HEK293 (cell line): ENCODE results near the gene CNKSR2.

Source experiments
- KLF1 ChIP-seq: fragments of 450-650 bp; formaldehyde crosslinking; IDR thresholded peaks from 2 replicates; pipeline ENCODE4 v1.5.1; 2016; ENCODE audit warnings: missing biosample characterization, missing genetic modification characterization
- MYNN ChIP-seq: fragments of 450-650 bp; formaldehyde crosslinking; IDR thresholded peaks from 2 replicates; pipeline ENCODE4 v1.5.1; 2016; ENCODE audit warnings: missing biosample characterization, missing genetic modification characterization, borderline replicate concordance
- ZBTB1 ChIP-seq: fragments of 450-650 bp; formaldehyde crosslinking; IDR thresholded peaks from 2 replicates; pipeline ENCODE4 v1.5.1; 2016; ENCODE audit warnings: missing biosample characterization, missing genetic modification characterization
- ZEB2 ChIP-seq: fragments of 450-650 bp; formaldehyde crosslinking; IDR thresholded peaks from 2 replicates; pipeline ENCODE4 v1.5.1; 2016; ENCODE audit warnings: missing biosample characterization, missing genetic modification characterization
- ZNF121 ChIP-seq: fragments of 450-650 bp; formaldehyde crosslinking; IDR thresholded peaks from 2 replicates; pipeline ENCODE4 v1.5.1; 2016; ENCODE audit warnings: missing biosample characterization, missing genetic modification characterization
- ZNF133 ChIP-seq: fragments of 450-650 bp; formaldehyde crosslinking; IDR thresholded peaks from 2 replicates; pipeline ENCODE4 v1.5.1; 2016; ENCODE audit warnings: missing biosample characterization, missing genetic modification characterization
- ZNF157 ChIP-seq: fragments of 450-650 bp; formaldehyde crosslinking; IDR thresholded peaks from 2 replicates; pipeline ENCODE4 v1.5.1; 2016; ENCODE audit warnings: missing biosample characterization, missing genetic modification characterization
- ZNF19 ChIP-seq: fragments of 450-650 bp; formaldehyde crosslinking; IDR thresholded peaks from 2 replicates; pipeline ENCODE4; 2016; ENCODE audit warnings: missing biosample characterization, missing genetic modification characterization, low read depth
- ZNF211 ChIP-seq: fragments of 450-650 bp; formaldehyde crosslinking; IDR thresholded peaks from 2 replicates; pipeline ENCODE4 v1.5.1; 2016; ENCODE audit warnings: low read depth, missing biosample characterization, missing genetic modification characterization
- ZNF214 ChIP-seq: fragments of 450-650 bp; formaldehyde crosslinking; IDR thresholded peaks from 2 replicates; pipeline ENCODE4 v1.5.1; 2017; ENCODE audit warnings: missing biosample characterization, mild to moderate bottlenecking, missing genetic modification characterization, borderline replicate concordance
- ZNF223 ChIP-seq: fragments of 450-650 bp; formaldehyde crosslinking; IDR thresholded peaks from 2 replicates; pipeline ENCODE4 v1.5.1; 2016; ENCODE audit warnings: missing biosample characterization, missing genetic modification characterization
- ZNF24 ChIP-seq: fragments of 450-650 bp; formaldehyde crosslinking; IDR thresholded peaks from 2 replicates; pipeline ENCODE4 v1.5.1; 2016; ENCODE audit warnings: missing biosample characterization, missing genetic modification characterization
- ZNF248 ChIP-seq: fragments of 450-650 bp; formaldehyde crosslinking; IDR thresholded peaks from 2 replicates; pipeline ENCODE4 v1.5.1; 2017; ENCODE audit warnings: missing biosample characterization, missing genetic modification characterization
- ZNF335 ChIP-seq: fragments of 450-650 bp; formaldehyde crosslinking; conservative IDR thresholded peaks from 2 replicates; pipeline ENCODE4 v1.5.1; 2016; ENCODE audit warnings: missing biosample characterization, missing genetic modification characterization
- ZNF341 ChIP-seq: fragments of 450-650 bp; formaldehyde crosslinking; IDR thresholded peaks from 2 replicates; pipeline ENCODE4; 2016; ENCODE audit warnings: low read depth, missing biosample characterization, missing genetic modification characterization
- ZNF366 ChIP-seq: fragments of 450-650 bp; formaldehyde crosslinking; conservative IDR thresholded peaks from 2 replicates; pipeline ENCODE4 v1.5.1; 2016; ENCODE audit warnings: missing biosample characterization, missing genetic modification characterization
- ZNF426 ChIP-seq: fragments of 450-650 bp; formaldehyde crosslinking; IDR thresholded peaks from 2 replicates; pipeline ENCODE4 v1.5.1; 2017; ENCODE audit warnings: missing biosample characterization, missing genetic modification characterization, mild to moderate bottlenecking, inconsistent platforms, moderate library complexity
- ZNF433 ChIP-seq: fragments of 450-650 bp; formaldehyde crosslinking; IDR thresholded peaks from 2 replicates; pipeline ENCODE4 v1.5.1; 2016; ENCODE audit warnings: missing biosample characterization, missing genetic modification characterization, low read depth
- ZNF48 ChIP-seq: fragments of 450-650 bp; formaldehyde crosslinking; IDR thresholded peaks from 2 replicates; pipeline ENCODE4 v1.5.1; 2016; ENCODE audit warnings: missing biosample characterization, missing genetic modification characterization
- ZNF501 ChIP-seq: fragments of 450-650 bp; formaldehyde crosslinking; IDR thresholded peaks from 2 replicates; pipeline ENCODE4 v1.5.1; 2016; ENCODE audit warnings: missing biosample characterization, missing genetic modification characterization
- ZNF558 ChIP-seq: fragments of 450-650 bp; formaldehyde crosslinking; IDR thresholded peaks from 2 replicates; pipeline ENCODE4 v1.5.1; 2016; ENCODE audit warnings: missing biosample characterization, missing genetic modification characterization
- ZNF776 ChIP-seq: fragments of 450-650 bp; formaldehyde crosslinking; IDR thresholded peaks from 2 replicates; pipeline ENCODE4 v1.5.0; 2017; ENCODE audit warnings: missing biosample characterization, missing genetic modification characterization, borderline replicate concordance
- ZSCAN16 ChIP-seq: fragments of 450-650 bp; formaldehyde crosslinking; IDR thresholded peaks from 2 replicates; pipeline ENCODE4 v1.5.1; 2016; ENCODE audit warnings: missing biosample characterization, missing genetic modification characterization
- TF ChIP-seq, protein P1 (sequence below): fragments of 450-650 bp; formaldehyde crosslinking; IDR thresholded peaks from 2 replicates; pipeline ENCODE4 v1.5.1; 2016; ENCODE audit warnings: missing biosample characterization, missing genetic modification characterization, borderline replicate concordance
- TF ChIP-seq, protein P2 (sequence below): fragments of 450-650 bp; formaldehyde crosslinking; IDR thresholded peaks from 2 replicates; pipeline ENCODE4 v1.5.1; 2016; ENCODE audit warnings: missing biosample characterization, missing genetic modification characterization
- TF ChIP-seq, protein P3 (sequence below): fragments of 450-650 bp; formaldehyde crosslinking; IDR thresholded peaks from 2 replicates; pipeline ENCODE4 v1.5.1; 2016; ENCODE audit warnings: missing biosample characterization, missing genetic modification characterization, borderline replicate concordance
- TF ChIP-seq, protein P4 (sequence below): sonication (generic); formaldehyde crosslinking; IDR thresholded peaks from 2 replicates; pipeline ENCODE4 v1.8.1; 2022; ENCODE audit warnings: mild to moderate bottlenecking, moderate library complexity, missing genetic modification reagents
- TF ChIP-seq, protein P5 (sequence below): fragments of 450-650 bp; formaldehyde crosslinking; IDR thresholded peaks from 2 replicates; pipeline ENCODE4 v1.5.1; 2016; ENCODE audit warnings: missing biosample characterization, missing genetic modification characterization
- TF ChIP-seq, protein P6 (sequence below): fragments of 450-650 bp; formaldehyde crosslinking; IDR thresholded peaks from 2 replicates; pipeline ENCODE4 v1.5.1; 2016; ENCODE audit warnings: missing biosample characterization, missing genetic modification characterization

Gene CNKSR2

DNA sequence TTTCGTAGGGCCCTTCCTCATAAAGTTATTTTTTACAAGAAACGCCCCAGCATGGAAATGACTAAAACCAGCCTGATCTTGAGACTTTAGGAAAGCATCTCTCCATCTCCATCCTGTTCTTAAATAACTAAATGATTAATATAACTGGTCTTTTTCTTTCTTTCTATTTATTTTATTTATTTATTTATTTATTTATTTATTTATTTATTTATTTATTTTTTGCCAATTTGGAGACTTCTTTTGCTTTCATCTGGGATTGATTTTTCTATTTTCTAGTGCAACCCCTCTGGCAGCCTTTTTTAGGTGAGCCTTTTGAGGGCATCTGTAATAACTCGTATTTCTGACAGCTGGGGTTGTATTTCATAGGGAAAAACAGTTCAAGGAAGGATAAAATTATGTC is 285.1 kb downstream of the CNKSR2 start (continued):
- TF ChIP-seq, protein P1, sequence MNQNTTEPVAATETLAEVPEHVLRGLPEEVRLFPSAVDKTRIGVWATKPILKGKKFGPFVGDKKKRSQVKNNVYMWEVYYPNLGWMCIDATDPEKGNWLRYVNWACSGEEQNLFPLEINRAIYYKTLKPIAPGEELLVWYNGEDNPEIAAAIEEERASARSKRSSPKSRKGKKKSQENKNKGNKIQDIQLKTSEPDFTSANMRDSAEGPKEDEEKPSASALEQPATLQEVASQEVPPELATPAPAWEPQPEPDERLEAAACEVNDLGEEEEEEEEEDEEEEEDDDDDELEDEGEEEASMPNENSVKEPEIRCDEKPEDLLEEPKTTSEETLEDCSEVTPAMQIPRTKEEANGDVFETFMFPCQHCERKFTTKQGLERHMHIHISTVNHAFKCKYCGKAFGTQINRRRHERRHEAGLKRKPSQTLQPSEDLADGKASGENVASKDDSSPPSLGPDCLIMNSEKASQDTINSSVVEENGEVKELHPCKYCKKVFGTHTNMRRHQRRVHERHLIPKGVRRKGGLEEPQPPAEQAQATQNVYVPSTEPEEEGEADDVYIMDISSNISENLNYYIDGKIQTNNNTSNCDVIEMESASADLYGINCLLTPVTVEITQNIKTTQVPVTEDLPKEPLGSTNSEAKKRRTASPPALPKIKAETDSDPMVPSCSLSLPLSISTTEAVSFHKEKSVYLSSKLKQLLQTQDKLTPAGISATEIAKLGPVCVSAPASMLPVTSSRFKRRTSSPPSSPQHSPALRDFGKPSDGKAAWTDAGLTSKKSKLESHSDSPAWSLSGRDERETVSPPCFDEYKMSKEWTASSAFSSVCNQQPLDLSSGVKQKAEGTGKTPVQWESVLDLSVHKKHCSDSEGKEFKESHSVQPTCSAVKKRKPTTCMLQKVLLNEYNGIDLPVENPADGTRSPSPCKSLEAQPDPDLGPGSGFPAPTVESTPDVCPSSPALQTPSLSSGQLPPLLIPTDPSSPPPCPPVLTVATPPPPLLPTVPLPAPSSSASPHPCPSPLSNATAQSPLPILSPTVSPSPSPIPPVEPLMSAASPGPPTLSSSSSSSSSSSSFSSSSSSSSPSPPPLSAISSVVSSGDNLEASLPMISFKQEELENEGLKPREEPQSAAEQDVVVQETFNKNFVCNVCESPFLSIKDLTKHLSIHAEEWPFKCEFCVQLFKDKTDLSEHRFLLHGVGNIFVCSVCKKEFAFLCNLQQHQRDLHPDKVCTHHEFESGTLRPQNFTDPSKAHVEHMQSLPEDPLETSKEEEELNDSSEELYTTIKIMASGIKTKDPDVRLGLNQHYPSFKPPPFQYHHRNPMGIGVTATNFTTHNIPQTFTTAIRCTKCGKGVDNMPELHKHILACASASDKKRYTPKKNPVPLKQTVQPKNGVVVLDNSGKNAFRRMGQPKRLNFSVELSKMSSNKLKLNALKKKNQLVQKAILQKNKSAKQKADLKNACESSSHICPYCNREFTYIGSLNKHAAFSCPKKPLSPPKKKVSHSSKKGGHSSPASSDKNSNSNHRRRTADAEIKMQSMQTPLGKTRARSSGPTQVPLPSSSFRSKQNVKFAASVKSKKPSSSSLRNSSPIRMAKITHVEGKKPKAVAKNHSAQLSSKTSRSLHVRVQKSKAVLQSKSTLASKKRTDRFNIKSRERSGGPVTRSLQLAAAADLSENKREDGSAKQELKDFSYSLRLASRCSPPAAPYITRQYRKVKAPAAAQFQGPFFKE = no peak
- peak; percentile 96 for TF ChIP-seq ZNF426 (tag by site-specific recombination)
- no peak for TF ChIP-seq KLF1 (tag by site-specific recombination)
- peak; percentile 76; the same call in 1 of the 2 replicates for TF ChIP-seq ZNF433 (tag by site-specific recombination)
- 0 out of 2 replicates have a peak, but pooled peaks have one; percentile 49 for TF ChIP-seq ZNF121 (tag by site-specific recombination)
- no peak for TF ChIP-seq ZNF157 (tag by site-specific recombination)
- no peak for TF ChIP-seq ZNF223 (tag by site-specific recombination)
- no peak for TF ChIP-seq ZEB2
- TF ChIP-seq, protein P2, sequence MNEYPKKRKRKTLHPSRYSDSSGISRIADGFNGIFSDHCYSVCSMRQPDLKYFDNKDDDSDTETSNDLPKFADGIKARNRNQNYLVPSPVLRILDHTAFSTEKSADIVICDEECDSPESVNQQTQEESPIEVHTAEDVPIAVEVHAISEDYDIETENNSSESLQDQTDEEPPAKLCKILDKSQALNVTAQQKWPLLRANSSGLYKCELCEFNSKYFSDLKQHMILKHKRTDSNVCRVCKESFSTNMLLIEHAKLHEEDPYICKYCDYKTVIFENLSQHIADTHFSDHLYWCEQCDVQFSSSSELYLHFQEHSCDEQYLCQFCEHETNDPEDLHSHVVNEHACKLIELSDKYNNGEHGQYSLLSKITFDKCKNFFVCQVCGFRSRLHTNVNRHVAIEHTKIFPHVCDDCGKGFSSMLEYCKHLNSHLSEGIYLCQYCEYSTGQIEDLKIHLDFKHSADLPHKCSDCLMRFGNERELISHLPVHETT (tag by site-specific recombination) = 0 out of 2 replicates have a peak, but pooled peaks have one; percentile 18
- no peak for TF ChIP-seq ZNF776 (tag by site-specific recombination)
- TF ChIP-seq ZNF24 = no peak
- TF ChIP-seq, protein P3, sequence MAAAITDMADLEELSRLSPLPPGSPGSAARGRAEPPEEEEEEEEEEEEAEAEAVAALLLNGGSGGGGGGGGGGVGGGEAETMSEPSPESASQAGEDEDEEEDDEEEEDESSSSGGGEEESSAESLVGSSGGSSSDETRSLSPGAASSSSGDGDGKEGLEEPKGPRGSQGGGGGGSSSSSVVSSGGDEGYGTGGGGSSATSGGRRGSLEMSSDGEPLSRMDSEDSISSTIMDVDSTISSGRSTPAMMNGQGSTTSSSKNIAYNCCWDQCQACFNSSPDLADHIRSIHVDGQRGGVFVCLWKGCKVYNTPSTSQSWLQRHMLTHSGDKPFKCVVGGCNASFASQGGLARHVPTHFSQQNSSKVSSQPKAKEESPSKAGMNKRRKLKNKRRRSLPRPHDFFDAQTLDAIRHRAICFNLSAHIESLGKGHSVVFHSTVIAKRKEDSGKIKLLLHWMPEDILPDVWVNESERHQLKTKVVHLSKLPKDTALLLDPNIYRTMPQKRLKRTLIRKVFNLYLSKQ (tag by site-specific recombination) = peak; percentile 50; the same call in 1 of the 2 replicates
- TF ChIP-seq ZNF214 = no peak
- TF ChIP-seq ZNF335 = no peak
- TF ChIP-seq ZNF19 (tag by site-specific recombination) = no peak
- TF ChIP-seq ZNF133 (tag by site-specific recombination) = no peak
- TF ChIP-seq ZNF248 = no peak
- TF ChIP-seq ZNF558 = 0 out of 2 replicates have a peak, but pooled peaks have one; percentile 45
- TF ChIP-seq ZBTB1 = no peak
- TF ChIP-seq ZSCAN16 (tag by site-specific recombination) = no peak
- TF ChIP-seq, protein P4, sequence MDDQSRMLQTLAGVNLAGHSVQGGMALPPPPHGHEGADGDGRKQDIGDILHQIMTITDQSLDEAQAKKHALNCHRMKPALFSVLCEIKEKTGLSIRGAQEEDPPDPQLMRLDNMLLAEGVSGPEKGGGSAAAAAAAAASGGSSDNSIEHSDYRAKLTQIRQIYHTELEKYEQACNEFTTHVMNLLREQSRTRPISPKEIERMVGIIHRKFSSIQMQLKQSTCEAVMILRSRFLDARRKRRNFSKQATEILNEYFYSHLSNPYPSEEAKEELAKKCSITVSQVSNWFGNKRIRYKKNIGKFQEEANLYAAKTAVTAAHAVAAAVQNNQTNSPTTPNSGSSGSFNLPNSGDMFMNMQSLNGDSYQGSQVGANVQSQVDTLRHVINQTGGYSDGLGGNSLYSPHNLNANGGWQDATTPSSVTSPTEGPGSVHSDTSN (CRISPR knock-in tag) = no peak
- no peak for TF ChIP-seq ZNF48 (tag by site-specific recombination)
- TF ChIP-seq ZNF211 (tag by site-specific recombination) = no peak
- TF ChIP-seq, protein P5, sequence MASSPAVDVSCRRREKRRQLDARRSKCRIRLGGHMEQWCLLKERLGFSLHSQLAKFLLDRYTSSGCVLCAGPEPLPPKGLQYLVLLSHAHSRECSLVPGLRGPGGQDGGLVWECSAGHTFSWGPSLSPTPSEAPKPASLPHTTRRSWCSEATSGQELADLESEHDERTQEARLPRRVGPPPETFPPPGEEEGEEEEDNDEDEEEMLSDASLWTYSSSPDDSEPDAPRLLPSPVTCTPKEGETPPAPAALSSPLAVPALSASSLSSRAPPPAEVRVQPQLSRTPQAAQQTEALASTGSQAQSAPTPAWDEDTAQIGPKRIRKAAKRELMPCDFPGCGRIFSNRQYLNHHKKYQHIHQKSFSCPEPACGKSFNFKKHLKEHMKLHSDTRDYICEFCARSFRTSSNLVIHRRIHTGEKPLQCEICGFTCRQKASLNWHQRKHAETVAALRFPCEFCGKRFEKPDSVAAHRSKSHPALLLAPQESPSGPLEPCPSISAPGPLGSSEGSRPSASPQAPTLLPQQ (tag by site-specific recombination) = no peak
- TF ChIP-seq, protein P6, sequence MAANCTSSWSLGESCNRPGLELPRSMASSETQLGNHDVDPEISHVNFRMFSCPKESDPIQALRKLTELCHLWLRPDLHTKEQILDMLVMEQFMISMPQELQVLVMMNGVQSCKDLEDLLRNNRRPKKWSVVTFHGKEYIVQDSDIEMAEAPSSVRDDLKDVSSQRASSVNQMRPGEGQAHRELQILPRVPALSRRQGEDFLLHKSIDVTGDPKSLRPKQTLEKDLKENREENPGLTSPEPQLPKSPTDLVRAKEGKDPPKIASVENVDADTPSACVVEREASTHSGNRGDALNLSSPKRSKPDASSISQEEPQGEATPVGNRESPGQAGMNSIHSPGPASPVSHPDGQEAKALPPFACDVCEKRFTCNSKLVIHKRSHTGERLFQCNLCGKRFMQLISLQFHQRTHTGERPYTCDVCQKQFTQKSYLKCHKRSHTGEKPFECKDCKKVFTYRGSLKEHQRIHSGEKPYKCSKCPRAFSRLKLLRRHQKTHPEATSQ (tag by site-specific recombination) = no peak
- peak; percentile 42; the same call in 1 of the 2 replicates for TF ChIP-seq ZNF501 (tag by site-specific recombination)
- no peak for TF ChIP-seq ZNF341 (tag by site-specific recombination)
- no peak for TF ChIP-seq MYNN (tag by site-specific recombination)
- no peak for TF ChIP-seq ZNF366 (tag by site-specific recombination)
